GM19397 (cell line): ENCODE measurements around the gene SLC25A6.
"Not testable (repeated sequence)": the region's sequence is repeated elsewhere in the genome, so short reads cannot be mapped to it uniquely, and the experiment has no call there.

Source experiments
- ATAC-seq: cut with Tn5 transposase; IDR thresholded peaks from one replicate; pipeline ENCODE4 v1.9.1; 2021; ENCODE audit warnings: mild to moderate bottlenecking, moderate library complexity; ENCODE audit not compliant: unreplicated experiment

Gene SLC25A6

DNA sequence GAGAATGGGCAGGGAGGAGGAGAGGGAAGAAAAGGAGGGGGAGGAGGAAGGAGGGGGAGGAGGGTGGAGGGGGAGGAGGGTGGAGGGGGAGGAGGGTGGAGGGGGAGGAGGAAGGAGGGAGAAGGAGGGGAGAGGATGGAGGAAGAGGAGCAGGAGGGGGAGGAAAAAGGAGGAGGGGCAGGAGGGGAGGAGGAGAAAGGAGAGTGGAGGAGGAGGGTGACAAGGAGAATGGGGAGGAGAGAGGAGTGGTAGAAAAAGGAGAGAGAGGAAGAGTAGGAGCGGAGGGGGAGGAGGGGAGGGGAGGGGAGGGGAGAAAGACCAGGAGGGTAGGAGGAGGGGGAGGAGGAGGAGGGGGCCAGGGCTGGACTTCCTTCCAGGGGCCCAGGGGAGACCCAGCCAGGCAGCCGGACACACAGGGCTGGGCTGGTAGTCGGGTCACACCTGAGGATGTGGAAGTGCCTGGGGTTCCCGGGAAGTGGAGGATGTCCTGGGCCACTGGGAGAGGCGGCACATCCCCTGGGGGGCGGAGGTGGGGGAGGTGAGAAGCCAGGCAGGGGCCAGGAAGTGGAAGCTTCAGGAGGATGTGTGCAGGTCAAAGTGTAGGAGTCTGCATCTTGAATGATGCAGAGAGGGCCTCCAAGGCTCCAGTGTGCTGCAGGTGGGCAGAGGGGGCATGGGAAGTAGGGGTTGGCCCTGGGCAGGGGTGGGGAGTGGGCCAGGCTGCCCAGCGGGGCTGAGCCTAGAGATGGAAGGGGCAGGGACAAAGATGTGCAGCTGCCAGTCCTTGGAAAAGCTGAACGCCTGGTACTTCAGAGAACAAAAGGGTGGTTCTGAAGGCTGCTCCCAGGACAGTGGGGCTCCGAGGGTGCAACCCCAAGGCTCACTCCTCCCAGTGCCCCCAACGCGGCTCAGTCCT, 36.5 kb downstream of the SLC25A6 start:
- ATAC-seq, result no peak

DNA sequence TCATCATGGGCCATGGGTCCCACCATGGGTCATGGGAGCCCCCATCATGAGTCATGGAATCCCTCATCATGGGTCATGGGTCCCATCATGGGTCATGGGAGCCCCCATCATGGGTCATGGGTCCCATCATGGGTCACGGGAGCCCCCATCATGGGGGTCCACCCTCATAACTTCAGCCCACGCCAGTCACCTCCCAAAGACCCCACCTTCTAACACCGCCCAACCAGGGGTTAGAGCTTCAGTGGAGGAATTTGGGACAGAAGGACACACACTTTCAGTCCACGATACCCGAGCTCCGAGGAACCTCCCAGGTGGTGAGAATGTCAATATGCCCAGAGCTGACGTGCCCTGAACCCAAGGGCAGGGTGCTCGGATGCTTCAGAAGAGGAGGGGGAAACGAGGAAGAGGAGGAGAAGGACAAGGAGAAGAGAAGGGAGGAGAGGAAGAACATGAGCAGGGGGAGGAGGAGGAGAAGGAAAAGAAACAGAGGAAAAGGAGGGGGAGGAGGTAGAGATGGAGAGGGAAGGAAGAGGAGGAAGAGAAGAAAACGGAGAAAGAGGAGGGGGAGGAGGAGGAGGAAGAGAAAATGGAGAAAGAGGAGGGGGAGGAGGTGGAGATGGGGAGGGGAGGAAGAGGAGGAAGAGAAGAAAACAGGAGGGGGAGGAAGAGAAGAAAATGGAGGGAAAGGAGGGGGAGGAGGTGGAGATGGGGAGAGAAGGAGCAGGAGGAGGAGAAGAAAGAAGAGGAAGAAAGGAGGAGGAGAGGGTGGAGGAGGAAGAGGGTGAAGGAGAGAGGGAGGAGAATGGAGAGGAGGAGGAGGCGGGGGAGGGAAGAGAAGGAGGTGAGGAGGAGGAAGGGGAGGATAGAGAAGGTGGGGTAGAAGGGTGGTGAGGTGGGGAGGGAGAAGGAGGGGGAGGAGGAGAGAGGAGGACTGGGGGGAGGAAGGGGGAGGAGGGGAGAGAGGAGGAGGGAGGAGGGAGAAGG, 37.6 kb downstream of the SLC25A6 start:
- ATAC-seq, result no peak

DNA sequence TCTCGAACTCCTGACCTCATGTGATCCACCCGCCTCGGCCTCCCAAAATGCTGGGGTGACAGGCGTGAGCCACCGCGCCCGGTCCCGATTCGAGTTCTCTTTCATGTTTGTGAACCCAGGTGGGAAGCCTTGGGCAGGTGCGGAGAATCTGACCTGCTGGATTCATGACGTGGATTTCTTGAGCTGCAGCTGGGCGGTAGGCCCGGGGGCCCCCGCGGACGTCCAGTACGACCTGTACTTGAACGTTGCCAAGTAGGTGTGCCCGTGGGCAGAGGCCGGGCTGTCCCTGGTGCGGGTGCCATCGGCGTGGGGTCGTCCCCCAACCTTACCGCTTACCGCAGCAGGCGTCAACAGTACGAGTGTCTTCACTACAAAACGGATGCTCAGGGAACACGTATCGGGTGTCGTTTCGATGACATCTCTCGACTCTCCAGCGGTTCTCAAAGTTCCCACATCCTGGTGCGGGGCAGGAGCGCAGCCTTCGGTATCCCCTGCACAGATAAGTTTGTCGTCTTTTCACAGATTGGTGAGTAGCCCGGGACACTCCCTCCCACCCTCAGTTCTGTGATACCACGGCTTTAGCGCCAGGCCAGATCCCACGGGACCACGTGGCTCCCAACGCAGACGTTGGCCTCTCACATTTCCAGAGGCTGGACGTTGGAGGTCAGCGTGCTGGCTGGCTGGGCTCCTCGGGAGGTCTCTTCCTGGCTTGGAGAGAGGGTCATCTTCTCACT, 39.8 kb downstream of the SLC25A6 start:
- no peak for ATAC-seq

DNA sequence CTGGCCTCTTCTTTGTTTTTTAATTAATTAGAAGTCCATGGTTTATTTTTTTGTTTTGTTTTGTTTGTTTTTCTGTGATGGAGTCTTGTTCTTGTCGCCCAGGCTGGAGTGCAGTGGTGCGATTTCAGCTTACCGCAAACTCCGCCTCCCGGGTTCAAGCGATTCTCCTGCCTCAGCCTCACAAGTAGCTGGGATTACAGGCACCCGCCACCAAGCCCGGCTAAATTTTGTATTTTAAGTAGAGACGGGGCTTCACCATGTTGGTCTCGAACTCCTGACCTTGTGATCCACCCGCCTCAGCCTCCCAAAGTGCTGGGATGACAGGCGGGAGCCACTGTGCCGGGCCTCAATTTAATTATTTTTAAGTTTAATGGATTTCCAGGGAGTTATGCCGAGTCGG, 42.3 kb downstream of the SLC25A6 start:
- ATAC-seq, result not testable (repeated sequence)

DNA sequence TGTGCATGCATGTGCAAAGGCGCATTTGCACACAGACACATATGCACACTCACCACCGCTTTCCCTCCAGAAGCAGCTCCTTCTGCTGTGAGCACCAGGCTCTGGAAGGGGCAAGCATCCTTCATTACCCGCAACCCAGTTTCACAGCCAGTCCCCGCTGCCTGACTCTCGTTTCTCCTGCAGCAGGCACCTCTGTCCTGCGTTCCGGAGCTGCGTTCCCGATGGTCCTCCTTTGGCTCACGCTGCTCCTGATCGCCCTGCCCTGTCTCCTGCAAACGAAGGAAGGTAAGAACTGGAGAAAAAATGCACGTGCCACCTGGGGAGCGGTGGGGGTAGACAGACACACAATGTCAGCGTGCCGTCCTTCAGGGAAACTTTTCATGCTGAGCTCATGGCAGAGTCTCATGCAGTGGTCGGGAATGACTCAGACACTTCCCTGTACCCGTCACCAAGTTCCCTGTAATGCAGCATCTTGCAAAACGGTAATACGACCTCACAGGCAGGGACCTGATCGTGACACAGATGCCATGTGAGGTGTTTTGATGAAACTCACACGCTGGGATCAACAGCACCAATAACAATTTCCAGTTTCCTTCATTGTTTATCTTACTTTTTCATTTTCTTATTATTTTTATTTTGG, 50.2 kb downstream of the SLC25A6 start:
- no peak for ATAC-seq

DNA sequence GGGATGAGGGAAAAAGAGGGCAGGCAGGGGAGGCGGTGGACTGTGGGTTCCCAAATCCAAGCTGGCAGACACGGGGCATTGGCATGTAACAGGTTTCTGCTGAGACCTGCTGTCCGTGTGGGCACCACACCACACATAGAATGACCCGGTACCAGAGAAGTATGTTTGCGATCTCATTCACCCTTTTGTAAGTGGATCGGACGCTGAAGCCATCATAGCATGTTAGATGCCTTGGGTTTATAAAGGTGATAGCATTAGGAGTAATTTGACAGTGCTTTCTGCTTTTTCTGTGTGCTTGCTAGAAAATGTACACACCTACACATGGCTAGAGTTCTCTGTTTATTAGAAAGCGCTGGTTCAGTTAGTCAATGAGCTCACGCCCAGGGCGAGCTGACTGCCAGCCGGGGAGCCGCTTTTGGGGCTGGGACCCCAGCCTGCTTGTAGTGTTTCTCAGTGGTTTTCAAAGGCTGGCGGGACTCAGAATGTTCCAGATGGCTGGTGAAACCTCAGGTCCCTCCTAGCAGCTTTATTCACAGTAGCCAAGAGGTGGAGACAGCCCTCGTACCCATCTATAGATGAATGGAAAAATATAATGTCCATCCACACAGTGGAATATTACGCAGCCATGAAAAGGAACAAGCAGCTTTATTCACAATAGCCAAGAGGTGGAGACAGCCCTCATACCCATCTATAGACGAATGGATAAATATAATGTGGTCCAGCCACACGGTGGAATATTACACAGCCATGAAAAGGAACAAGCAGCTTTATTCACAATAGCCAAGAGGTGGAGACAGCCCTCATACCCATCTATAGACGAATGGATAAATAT, 54.7 kb downstream of the SLC25A6 start:
- ATAC-seq, result peak; percentile 47

DNA sequence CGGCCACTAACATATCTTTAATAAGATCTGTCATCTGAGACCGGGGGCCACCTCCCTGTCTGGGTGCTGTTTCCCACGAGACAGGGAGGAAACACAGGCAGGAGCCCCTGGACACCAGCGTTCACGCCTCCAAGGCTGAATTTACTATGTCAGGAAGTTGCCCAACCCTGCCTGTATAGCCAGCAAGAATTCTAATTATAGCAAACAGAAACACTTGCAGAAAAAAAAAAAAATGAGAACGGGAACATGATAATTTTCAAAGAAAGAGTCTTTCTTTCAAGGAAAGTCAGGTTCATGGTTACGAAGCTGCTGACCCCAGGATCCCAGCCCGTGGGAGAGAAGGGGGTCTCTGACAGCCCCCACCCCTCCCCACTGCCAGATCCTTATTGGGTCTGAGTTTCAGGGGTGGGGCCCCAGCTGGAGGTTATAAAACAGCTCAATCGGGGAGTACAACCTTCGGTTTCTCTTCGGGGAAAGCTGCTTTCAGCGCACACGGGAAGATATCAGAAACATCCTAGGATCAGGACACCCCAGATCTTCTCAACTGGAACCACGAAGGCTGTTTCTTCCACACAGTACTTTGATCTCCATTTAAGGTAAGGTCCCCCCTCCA, 55.5 kb downstream of the SLC25A6 start, which contains the start of gene IL3RA:
IL3RA (plus strand) TSS at position 455 of the 613 bp plus-strand sequence. CDS start 4,981 bp downstream, outside the sequence.
- ATAC-seq, result peak; percentile 52
